ENCODE measurements around the gene HOXD4. TPM values are rescaled to one million over a fixed set of nuclear protein-coding genes. Genes with fewer than 3 reads are reported as not detected.

The HOXD4 gene
- total and polyA plus RNA-seq, 10 of the 15 experiments (the other 5 are each of a cell fraction or from before 2014, with no cell fraction given) = 0.07 TPM; not detected in 9

GRCh38 chr2:176138923-176139660 lies 12.3 kb upstream of the HOXD4 start:
- H3K9me3 ChIP-seq (replicated peaks; ENCODE audit: control insufficient read depth, insufficient read depth, low read length) = no peaks in the 10 kb centered on the region; the same call in 2 of the 3 replicates
- SMC1A ChIA-PET (ENCODE audit: uncharacterized antibody, unreplicated experiment) = interaction anchor here (1.1 to 5.3 kb wide), 7 partner anchors 11 to 1009 kb away, joined by 3 to 58 read pairs (median 12); no protein-coding TSS in a partner anchor
- in situ Hi-C loops (cut with MboI) = loop anchor here (25.0 kb wide), 1 partner anchor 1198 kb away; no protein-coding TSS in a partner anchor
- no peak overlapping the region for H3K4me2 ChIP-seq (ENCODE audit: control insufficient read depth, insufficient read depth)
- 42% methylated on average over 28 of the region's 28 CpGs for WGBS (ENCODE audit: insufficient coverage, insufficient replicate concordance, low lambda C conversion rate, missing lambda C conversion rate)
- no peak overlapping the region for H3K9ac ChIP-seq (ENCODE audit: control insufficient read depth, insufficient read depth, low read length)
- RAD21 ChIA-PET (ENCODE audit: unreplicated experiment) = interaction anchor here (0.8 to 3.7 kb wide), 7 partner anchors 13 to 498 kb away, joined by 3 to 76 read pairs (median 4); no protein-coding TSS in a partner anchor
- H3K27ac ChIP-seq (ENCODE audit: control insufficient read depth, insufficient read depth) = no peak overlapping the region
- H3K79me2 ChIP-seq (ENCODE audit: control insufficient read depth, insufficient read depth, low read length) = no peaks in the 10 kb centered on the region
- POLR2A ChIA-PET = no interaction called here
- peaks cover 2 to 11% of the 10 kb centered on the region in 2 experiments for H3K27me3 ChIP-seq (replicated peaks in 1 of 2; ENCODE audit: control insufficient read depth in 2 of 2, insufficient read depth in 2 of 2, low read length in 1 of 2)
- TF ChIP-seq USF1 (IDR thresholded peaks at IDR 0.05; ENCODE audit: borderline replicate concordance, extremely low read length, insufficient read depth, low read depth, low read length) = no peak
- no peak for TF ChIP-seq EGR1 (IDR thresholded peaks at IDR 0.05; ENCODE audit: borderline replicate concordance in 1 of 2, low read depth in 2 of 2, low read length in 2 of 2)
- TF ChIP-seq SMAD5 (IDR thresholded peaks at IDR 0.05; ENCODE audit: low read depth) = no peak
- no peak for TF ChIP-seq FOXK2 (IDR thresholded peaks at IDR 0.05)
- no peak for TF ChIP-seq CREB1 (IDR thresholded peaks at IDR 0.05; ENCODE audit: low read depth)
- no peak for TF ChIP-seq RCOR1 (conservative IDR thresholded peaks at IDR 0.05; ENCODE audit: low read depth, low read length)
- no peak for TF ChIP-seq TARDBP (IDR thresholded peaks at IDR 0.05; ENCODE audit: borderline replicate concordance)
- TF ChIP-seq YY1 (IDR thresholded peaks at IDR 0.05; ENCODE audit: low read depth, low read length) = no peak
- TF ChIP-seq SMAD1 (IDR thresholded peaks at IDR 0.05; ENCODE audit: low read depth, partially characterized antibody) = no peak
- TF ChIP-seq JUNB (IDR thresholded peaks at IDR 0.05) = no peak
- no peak for TF ChIP-seq STAT1 (conservative IDR thresholded peaks at IDR 0.05)
- no peak overlapping the region for H2AFZ ChIP-seq (ENCODE audit: control insufficient read depth, low read depth, low read length)
- intact Hi-C loops (cut with micrococcal nuclease; ENCODE audit: unreplicated experiment) = no loop called here
- FAIRE-seq (no peak), ATAC-seq (no peak), DNase-seq (ENCODE audit: low read depth, low spot score) (no peak)
- H3K4me3 ChIP-seq = no peak overlapping the region
- H3K4me1 ChIP-seq (ENCODE audit: control insufficient read depth, insufficient read depth, low read length) = no peaks in the 10 kb centered on the region
- CTCF ChIA-PET = interaction anchor here (0.7 to 8.6 kb wide), 17 partner anchors 12 to 1010 kb away, joined by 3 to 157 read pairs (median 10); no protein-coding TSS in a partner anchor
- H4K20me1 ChIP-seq (ENCODE audit: control insufficient read depth, insufficient read depth) = no peaks in the 10 kb centered on the region
- BruUV-seq (replicated peaks) = no TSS peak
- H3K36me3 ChIP-seq (ENCODE audit: control insufficient read depth in 2 of 2, insufficient read depth in 2 of 2, low read length in 1 of 2) = no peaks in the 10 kb centered on the region
